ENCODE measurements around the gene GABRB2. TPM values are rescaled to one million over a fixed set of nuclear protein-coding genes. Genes with fewer than 3 reads are reported as not detected.

GABRB2 gene
- total RNA-seq (1.8 and 3.3 TPM in 2 replicates), polyA plus RNA-seq (3.3 and 3.6 TPM in 2 replicates)

DNA sequence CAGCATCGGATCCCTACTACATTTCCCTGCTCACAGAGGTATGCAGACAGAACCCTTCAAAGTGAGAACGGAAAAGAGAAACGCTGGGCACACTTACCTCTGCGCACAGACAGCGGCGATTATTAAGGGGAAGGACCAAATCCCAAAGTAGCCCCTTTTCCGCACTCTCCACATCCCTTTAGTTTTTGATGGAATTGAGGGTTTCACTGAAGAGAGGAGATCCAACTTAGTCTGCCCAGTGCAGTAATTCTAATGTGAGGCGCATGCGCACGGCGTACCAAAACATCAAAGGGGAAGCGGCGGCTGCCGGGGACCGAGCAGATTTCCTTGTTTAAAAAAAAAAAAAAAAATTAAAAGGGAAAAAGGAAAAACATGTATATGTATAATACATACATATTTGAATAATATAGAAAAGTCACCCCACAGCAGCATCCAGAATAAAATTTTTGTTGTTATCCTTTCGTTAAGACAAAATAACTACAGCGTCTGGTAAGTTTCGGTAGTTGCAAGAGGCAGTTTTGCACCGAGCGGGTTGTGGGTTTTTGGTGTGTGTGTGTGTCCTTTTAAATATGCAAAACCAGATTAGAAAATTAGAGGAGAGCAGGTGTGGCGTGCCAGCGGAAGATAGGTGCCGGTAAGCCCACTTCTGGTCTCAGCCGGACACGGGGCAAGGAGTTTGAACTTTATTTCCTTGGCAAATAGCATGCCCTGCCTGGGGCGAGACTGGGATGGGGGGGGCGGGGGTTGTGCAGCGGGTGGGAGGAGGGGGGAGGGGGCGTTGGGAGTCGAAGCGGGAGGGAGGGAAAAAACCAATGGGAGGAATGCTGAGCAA is at the start of gene GABRB2:
Gene GABRB2 (minus strand): TSS at position 256 of the 832 bp plus-strand sequence. CDS start 82 bp downstream, at position 174.
- TF ChIP-seq CTCF (IDR thresholded peaks at IDR 0.05; ENCODE audit: low read depth, low read length), result no peak
- H3K4me3 ChIP-seq, result peak within 1 kb of the TSS; percentile 51
- H3K27ac ChIP-seq, result no peak within 1 kb of the TSS
- H3K9me3 ChIP-seq (ENCODE audit: low read depth), result no peaks in the 10 kb centered on the region
- H3K36me3 ChIP-seq, result no peaks in the 10 kb centered on the region
- peaks cover 5% of the 10 kb centered on the region for H3K4me1 ChIP-seq (ENCODE audit: low read depth)
- H3K27me3 ChIP-seq, result peaks cover 58% of the 10 kb centered on the region
- DNase-seq (ENCODE audit: low read depth in 1 of 2, low spot score in 1 of 2), result peak; percentile 53 to 80

GRCh38 chr5:161585798-161586197 is 39.3 kb upstream of the GABRB2 start:
- Histone ChIP-seq H3K27ac (no peak overlapping the region), H3K4me1 (ENCODE audit: low read depth) (no peaks in the 10 kb centered on the region)
- no peak for TF ChIP-seq CTCF (IDR thresholded peaks at IDR 0.05; ENCODE audit: low read depth, low read length)

DNA sequence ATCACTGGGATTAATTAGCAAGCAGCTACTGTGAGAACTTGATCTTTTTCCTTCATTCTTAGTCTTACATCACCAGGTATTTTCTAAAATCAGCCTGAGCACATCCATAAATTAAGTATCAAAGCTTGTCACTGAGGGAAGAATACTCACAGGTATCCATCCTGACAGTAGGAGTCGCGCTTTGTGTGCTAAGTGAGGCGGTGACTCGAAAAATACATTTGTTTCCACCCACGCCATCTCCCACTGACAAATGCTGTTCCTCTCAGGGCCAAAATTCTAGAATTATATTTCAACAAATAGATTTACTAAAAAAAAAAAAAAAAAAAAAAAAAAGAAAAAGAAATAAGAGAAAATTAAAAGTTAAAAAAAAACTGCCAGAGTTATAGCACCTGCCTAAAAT is 34.1 kb upstream of the GABRB2 start:
- Histone ChIP-seq H3K4me1 (ENCODE audit: low read depth) (no peaks in the 10 kb centered on the region), H3K9me3 (ENCODE audit: low read depth) (no peaks in the 10 kb centered on the region), H3K4me3 (no peak overlapping the region), H3K36me3 (no peaks in the 10 kb centered on the region), H3K27me3 (no peaks in the 10 kb centered on the region), H3K27ac (no peak overlapping the region)
- no peak for DNase-seq (ENCODE audit: low read depth in 1 of 2, low spot score in 1 of 2)
- no peak for TF ChIP-seq CTCF (IDR thresholded peaks at IDR 0.05; ENCODE audit: low read depth, low read length)

More at GRCh38 chr5:161585798-161586197, 39.3 kb upstream of the GABRB2 start:
- Histone ChIP-seq H3K27me3 (no peaks in the 10 kb centered on the region), H3K36me3 (no peaks in the 10 kb centered on the region), H3K9me3 (ENCODE audit: low read depth) (no peaks in the 10 kb centered on the region), H3K4me3 (no peak overlapping the region)
- DNase-seq (ENCODE audit: low read depth in 1 of 2, low spot score in 1 of 2), result no peak

DNA sequence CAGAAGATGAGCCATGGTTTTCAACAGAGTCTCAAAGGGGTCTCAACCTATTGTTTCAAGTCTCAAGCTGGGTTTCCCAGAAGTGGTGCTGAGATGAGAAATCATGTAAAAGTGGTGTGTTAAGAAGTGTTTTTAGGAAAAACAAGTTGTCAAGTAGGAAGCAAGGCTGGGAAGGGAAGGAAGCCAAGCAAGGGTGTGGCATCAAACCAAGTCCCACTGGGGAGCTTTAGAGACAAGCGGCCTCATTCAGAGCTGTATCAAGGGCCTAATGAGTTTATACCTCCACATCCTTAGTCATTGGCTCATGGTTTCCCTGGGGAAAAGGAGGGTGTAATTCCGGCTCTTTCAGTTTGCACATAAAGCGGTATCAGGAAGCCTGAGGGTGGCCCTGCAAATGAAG is 26.4 kb upstream of the GABRB2 start:
- no peak overlapping the region for H3K27ac ChIP-seq
- no peaks in the 10 kb centered on the region for H3K9me3 ChIP-seq (ENCODE audit: low read depth)
- no peaks in the 10 kb centered on the region for H3K36me3 ChIP-seq
- no peak overlapping the region for H3K4me3 ChIP-seq
- no peaks in the 10 kb centered on the region for H3K4me1 ChIP-seq (ENCODE audit: low read depth)
- TF ChIP-seq CTCF (IDR thresholded peaks at IDR 0.05; ENCODE audit: low read depth, low read length), result no peak
- DNase-seq (ENCODE audit: low read depth in 1 of 2, low spot score in 1 of 2), result no peak
- H3K27me3 ChIP-seq, result no peaks in the 10 kb centered on the region

GRCh38 chr5:161566081-161566480 is 19.6 kb upstream of the GABRB2 start:
- Histone ChIP-seq H3K4me1 (ENCODE audit: low read depth) (no peaks in the 10 kb centered on the region), H3K27me3 (no peaks in the 10 kb centered on the region), H3K36me3 (no peaks in the 10 kb centered on the region), H3K27ac (no peak overlapping the region), H3K4me3 (no peak overlapping the region), H3K9me3 (ENCODE audit: low read depth) (no peaks in the 10 kb centered on the region)
- no peak for TF ChIP-seq CTCF (IDR thresholded peaks at IDR 0.05; ENCODE audit: low read depth, low read length)
- DNase-seq (ENCODE audit: low read depth in 1 of 2, low spot score in 1 of 2), result no peak

Measured in cardiac muscle cell (in vitro differentiated cells and primary cell).